K562 (cell line): ENCODE results near the gene NDUFAF3. TPM values are rescaled to one million over a fixed set of nuclear protein-coding genes. Genes with fewer than 3 reads are reported as not detected.

Experiments
- BRD4 ChIP-seq: fragments of 200-600 bp; sonication (generic); IDR thresholded peaks from 2 replicates; pipeline ENCODE4 v1.6.1; 2017; ENCODE audit warnings: inconsistent platforms
- BRF1 ChIP-seq: IDR thresholded peaks from 3 replicates; pipeline ENCODE4 v1.6.1; 2011; ENCODE audit warnings: borderline replicate concordance, mild to moderate bottlenecking; ENCODE audit not compliant: insufficient read length; ENCODE audit errors: extremely low read depth
- CBFA2T3 ChIP-seq: fragments of 450-650 bp; IDR thresholded peaks from 2 replicates; pipeline ENCODE4 v1.6.1; 2017
- CHD7 ChIP-seq: fragments of 200-600 bp; sonication (generic); IDR thresholded peaks from one replicate; pipeline ENCODE4 v1.6.1; 2012; ENCODE audit warnings: mild to moderate bottlenecking, low read depth, low read length, inconsistent platforms
- CREM ChIP-seq: IDR thresholded peaks from 2 replicates; pipeline ENCODE4 v1.6.1; 2014; ENCODE audit warnings: antibody characterized with exemption, low read depth
- EP300 ChIP-seq: IDR thresholded peaks from 2 replicates; pipeline ENCODE4 v1.6.1; 2012; ENCODE audit warnings: low read length, improper control_type of control experiment
- HDAC8 ChIP-seq: fragments of 450-650 bp; IDR thresholded peaks from 2 replicates; pipeline ENCODE4 v1.6.1; 2016; ENCODE audit warnings: mild to moderate bottlenecking, missing genetic modification characterization, moderate library complexity, missing compliant biosample characterization
- IRF2 ChIP-seq: sonication (generic); formaldehyde crosslinking; IDR thresholded peaks from 2 replicates; pipeline ENCODE4 v1.8.1; 2022; ENCODE audit warnings: mild to moderate bottlenecking, missing genetic modification reagents
- KDM1A ChIP-seq, 2 experiments: fragments of 450-650 bp; IDR thresholded peaks; 2 replicates each; pipeline ENCODE4 v1.6.1; 2016; ENCODE audit warnings: mild to moderate bottlenecking in 2 of 2
- NR3C1 ChIP-seq: sonication (generic); formaldehyde crosslinking; IDR thresholded peaks from 2 replicates; pipeline ENCODE4 v1.8.1; 2022; ENCODE audit warnings: missing genetic modification reagents
- PHTF2 ChIP-seq: fragments of 250-450 bp; sonication (Bioruptor Pico); IDR thresholded peaks from 2 replicates; pipeline ENCODE4 v1.5.0; 2021; ENCODE audit warnings: mild to moderate bottlenecking
- RB1 ChIP-seq: fragments of 450-650 bp; IDR thresholded peaks from 2 replicates; pipeline ENCODE4 v1.6.1; 2017; ENCODE audit warnings: low read depth, mild to moderate bottlenecking
- RBM34 ChIP-seq: fragments of 200-400 bp; formaldehyde crosslinking; IDR thresholded peaks from 2 replicates; pipeline ENCODE4 v1.6.1; 2018; ENCODE audit warnings: low read length, borderline replicate concordance; ENCODE audit not compliant: insufficient read depth
- SUPT5H ChIP-seq: fragments of 450-650 bp; IDR thresholded peaks from 2 replicates; pipeline ENCODE4 v1.6.1; 2016
- TCF3 ChIP-seq: sonication (generic); formaldehyde crosslinking; IDR thresholded peaks from 2 replicates; pipeline ENCODE4 v1.4.0; 2020; ENCODE audit warnings: mild to moderate bottlenecking, missing genetic modification reagents
- ZBTB1 ChIP-seq: sonication (generic); formaldehyde crosslinking; IDR thresholded peaks from 2 replicates; pipeline ENCODE4 v1.8.1; 2023; ENCODE audit warnings: missing genetic modification reagents, low read depth, mild to moderate bottlenecking, borderline replicate concordance
- ZC3H4 ChIP-seq: sonication (generic); formaldehyde crosslinking; IDR thresholded peaks from 2 replicates; pipeline ENCODE4 v1.9.0; 2021; ENCODE audit warnings: missing genetic modification reagents, borderline replicate concordance
- polyA plus RNA-seq, 8 experiments: library from polyadenylated mRNA; depleted of rRNA in 4 of 8; stranded (reverse) in 5 of 8; unstranded in 3 of 8; fragments of >200 nt; fragmentation: Nextera tagmentation in 2 of 8; fragmentation: Illumina TruSeq in 1 of 8; extraction: Ambion mirVana in 2 of 8; extraction: Trizol in 1 of 8; gene quantifications; 2 replicates each; pipeline versions ENCODE4 v1.2.1 to v1.2.3, GENCODE V29; 2011 to 2014; ENCODE audit warnings: inconsistent platforms in 1 of 8, missing spikeins in 1 of 8
- total RNA-seq, 7 experiments: library from RNA; depleted of rRNA in 6 of 7; stranded (reverse); fragments of >200 nt in 6 of 7; fragmentation: Illumina TruSeq in 2 of 7; extraction: Trizol in 2 of 7; gene quantifications; 2 replicates each; pipeline versions ENCODE4 v1.2.1 to v1.2.3, GENCODE V29; 2011 to 2021; ENCODE audit warnings: low replicate concordance in 1 of 7

NDUFAF3 gene
- total and polyA plus RNA-seq, 9 of the 15 experiments (the other 6 are each of a cell fraction or from before 2014, with no cell fraction given), result 17.0 to 127 (median 36.3) TPM

- TF ChIP-seq TCF3 (CRISPR knock-in tag) (peak; percentile 61), CHD7 (no peak), BRF1 (no peak), RB1 (no peak), CBFA2T3 (peak; percentile 68), ZC3H4 (CRISPR knock-in tag) (no peak), ZBTB1 (peak; percentile 93), SUPT5H (peak; percentile 71), RBM34 (no peak), KDM1A (IDR thresholded peaks at IDR 0.05) (0 out of 4 replicates have a peak, but pooled peaks of 1 of the 2 experiments have one; percentile 37), IRF2 (CRISPR knock-in tag) (no peak), NR3C1 (CRISPR knock-in tag) (no peak), EP300 (no peak), HDAC8 (tag) (no peak), PHTF2 (CRISPR knock-in tag) (no peak), CREM (no peak), BRD4 (no peak)
Observed at GRCh38 chr3:49025005-49025792, 3.3 kb downstream of the NDUFAF3 start (continued).
